Thyroid gland (tissue), 4 donors: ENCODE measurements around the gene MT4.

Source experiments
- POLR2A ChIP-seq, 2 donors: fragments of 450-650 bp; IDR thresholded peaks; one replicate each; pipeline ENCODE4 v1.6.1; 2017; ENCODE audit warnings: antibody characterized with exemption in 2 of 2, mild to moderate bottlenecking in 2 of 2, moderate library complexity in 1 of 2
- TF ChIP-seq, protein P1 (sequence below), 6 experiments: fragments of 200-600 bp in 3 of 6; fragments of 450-650 bp in 3 of 6; sonication (generic) in 3 of 6; IDR thresholded peaks; one replicate each; pipeline ENCODE4 v1.5.1; 2016 to 2019; ENCODE audit warnings: antibody characterized with exemption in 6 of 6, mild to moderate bottlenecking in 2 of 6, inconsistent platforms in 1 of 6, moderate library complexity in 1 of 6

DNA sequence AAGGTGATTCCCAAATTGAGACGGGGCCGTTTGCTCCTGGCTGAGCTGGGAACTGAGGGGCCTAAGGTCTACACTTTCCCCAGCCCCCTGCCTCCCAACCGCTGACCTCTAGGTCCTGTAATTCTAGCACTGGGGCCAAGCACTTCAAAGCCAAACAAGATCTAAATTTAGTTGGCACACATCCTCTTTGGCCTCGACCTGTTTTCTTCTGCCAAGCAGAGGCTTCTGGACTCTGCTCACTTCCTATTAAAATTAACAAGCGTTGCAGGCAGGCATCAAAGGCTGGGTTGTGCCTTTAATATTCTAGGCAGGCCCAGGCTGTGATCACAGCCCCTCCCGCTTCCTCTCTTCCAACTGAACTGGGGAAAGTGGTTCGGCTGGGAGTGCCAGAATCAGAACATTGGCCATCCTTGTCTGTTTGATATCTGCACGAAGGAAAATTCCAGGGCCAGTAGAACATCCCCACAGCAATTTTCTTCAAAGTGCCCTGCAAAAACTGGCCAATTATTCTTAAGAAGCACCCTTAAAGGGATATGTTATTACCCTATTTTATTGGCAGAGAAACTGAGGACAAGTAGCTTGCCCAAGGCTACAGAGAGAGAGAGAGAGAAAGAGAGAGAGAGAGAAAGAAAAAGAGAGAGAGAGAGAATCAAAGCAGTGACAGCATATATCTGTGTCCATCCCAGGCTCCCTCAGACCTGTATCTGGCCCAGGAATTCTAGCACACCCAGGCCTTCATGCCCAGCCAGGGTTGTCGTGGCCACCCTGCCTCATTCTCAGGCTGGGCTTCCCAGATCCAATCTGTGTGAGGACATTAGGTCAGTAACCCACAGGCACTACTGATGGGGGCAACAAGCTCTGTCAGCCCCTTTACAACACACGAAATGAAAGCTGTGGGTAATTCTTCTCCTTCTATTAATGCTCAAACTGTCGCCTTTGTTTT, 12.8 kb upstream of the MT4 start:
- TF ChIP-seq, protein P1, sequence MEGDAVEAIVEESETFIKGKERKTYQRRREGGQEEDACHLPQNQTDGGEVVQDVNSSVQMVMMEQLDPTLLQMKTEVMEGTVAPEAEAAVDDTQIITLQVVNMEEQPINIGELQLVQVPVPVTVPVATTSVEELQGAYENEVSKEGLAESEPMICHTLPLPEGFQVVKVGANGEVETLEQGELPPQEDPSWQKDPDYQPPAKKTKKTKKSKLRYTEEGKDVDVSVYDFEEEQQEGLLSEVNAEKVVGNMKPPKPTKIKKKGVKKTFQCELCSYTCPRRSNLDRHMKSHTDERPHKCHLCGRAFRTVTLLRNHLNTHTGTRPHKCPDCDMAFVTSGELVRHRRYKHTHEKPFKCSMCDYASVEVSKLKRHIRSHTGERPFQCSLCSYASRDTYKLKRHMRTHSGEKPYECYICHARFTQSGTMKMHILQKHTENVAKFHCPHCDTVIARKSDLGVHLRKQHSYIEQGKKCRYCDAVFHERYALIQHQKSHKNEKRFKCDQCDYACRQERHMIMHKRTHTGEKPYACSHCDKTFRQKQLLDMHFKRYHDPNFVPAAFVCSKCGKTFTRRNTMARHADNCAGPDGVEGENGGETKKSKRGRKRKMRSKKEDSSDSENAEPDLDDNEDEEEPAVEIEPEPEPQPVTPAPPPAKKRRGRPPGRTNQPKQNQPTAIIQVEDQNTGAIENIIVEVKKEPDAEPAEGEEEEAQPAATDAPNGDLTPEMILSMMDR (IDR thresholded peaks at IDR 0.05): no peak
- no peak for TF ChIP-seq POLR2A (IDR thresholded peaks at IDR 0.05)
